GM23338 (cell line): Measurements from ENCODE around the gene PHLDB2. TPM values are rescaled to one million over a fixed set of nuclear protein-coding genes. Genes with fewer than 3 reads are reported as not detected.

Experiments used
- ATAC-seq: fragments of 200-7000 bp; cut with Tn5 transposase; 3 replicates; pipeline ENCODE4 v1.9.1; 2020
- DNase-seq: peaks from one replicate; pipeline ENCODE4 v3.0.0-alpha.2; 2015; ENCODE audit warnings: low spot score
- H2AFZ ChIP-seq: fragments of 200-600 bp; sonication (generic); 2 replicates; pipeline ENCODE4 v1.8.0; 2016; ENCODE audit warnings: antibody characterized with exemption, mild to moderate bottlenecking, moderate library complexity
- H3F3A ChIP-seq: fragments of 200-600 bp; sonication (generic); replicated peaks from 2 replicates; pipeline ENCODE4 v1.8.0; 2017; ENCODE audit warnings: antibody characterized with exemption, mixed run types, low read depth
- H3K27ac ChIP-seq: fragments of 200-600 bp; sonication (generic); 2 replicates; pipeline ENCODE4 v1.6.1; 2016; ENCODE audit warnings: low read depth
- H3K27me3 ChIP-seq: fragments of 200-600 bp; sonication (generic); 2 replicates; pipeline ENCODE4 v1.8.0; 2016; ENCODE audit warnings: mild to moderate bottlenecking, mixed run types, moderate library complexity; ENCODE audit not compliant: insufficient read depth
- H3K36me3 ChIP-seq: fragments of 200-600 bp; sonication (generic); 2 replicates; pipeline ENCODE4 v1.8.0; 2016; ENCODE audit warnings: mild to moderate bottlenecking; ENCODE audit not compliant: insufficient read depth
- H3K4me1 ChIP-seq: fragments of 200-600 bp; sonication (generic); 2 replicates; pipeline ENCODE4 v1.8.0; 2016; ENCODE audit warnings: mild to moderate bottlenecking, moderate library complexity; ENCODE audit not compliant: insufficient read depth
- H3K4me2 ChIP-seq: fragments of 200-600 bp; sonication (generic); 2 replicates; pipeline ENCODE4 v1.7.1; 2017; ENCODE audit warnings: mixed run types
- H3K4me3 ChIP-seq: fragments of 200-600 bp; sonication (generic); 2 replicates; pipeline ENCODE4 v1.6.1; 2016; ENCODE audit warnings: mixed run types
- H3K79me2 ChIP-seq: fragments of 200-600 bp; sonication (generic); replicated peaks from 2 replicates; pipeline ENCODE4 v1.8.0; 2017; ENCODE audit warnings: mild to moderate bottlenecking; ENCODE audit not compliant: insufficient read depth
- H3K9me2 ChIP-seq: fragments of 200-600 bp; sonication (generic); 2 replicates; pipeline ENCODE4 v1.8.0; 2017; ENCODE audit not compliant: insufficient read depth
- H4K20me1 ChIP-seq: fragments of 200-600 bp; sonication (generic); replicated peaks from 2 replicates; pipeline ENCODE4 v1.8.0; 2017; ENCODE audit warnings: mild to moderate bottlenecking; ENCODE audit not compliant: insufficient read depth
- H3K27ac Mint-ChIP-seq: 2 replicates; pipeline ENCODE4 v1.8.0; 2020; ENCODE audit warnings: inconsistent platforms, mild to moderate bottlenecking, moderate library complexity, mixed read lengths
- H3K27me3 Mint-ChIP-seq: 3 replicates; pipeline ENCODE4 v1.8.0; 2022; ENCODE audit warnings: low read depth, mild to moderate bottlenecking, moderate library complexity, mixed read lengths, inconsistent platforms; ENCODE audit not compliant: insufficient read depth, poor library complexity
- H3K36me3 Mint-ChIP-seq: 3 replicates; pipeline ENCODE4 v1.8.0; 2021; ENCODE audit warnings: low read depth, mild to moderate bottlenecking, inconsistent platforms, moderate library complexity, mixed read lengths
- H3K4me1 Mint-ChIP-seq: 3 replicates; pipeline ENCODE4 v1.8.0; 2020; ENCODE audit warnings: mild to moderate bottlenecking, inconsistent platforms, mixed read lengths
- H3K4me3 Mint-ChIP-seq: 3 replicates; pipeline ENCODE4 v1.8.0; 2021; ENCODE audit warnings: moderate library complexity, mild to moderate bottlenecking, inconsistent platforms, mixed read lengths
- H3K9me3 Mint-ChIP-seq: 3 replicates; pipeline ENCODE4 v1.8.0; 2020; ENCODE audit warnings: moderate library complexity, mild to moderate bottlenecking, inconsistent platforms, mixed read lengths
- CREB1 ChIP-seq: fragments of 250-450 bp; sonication (Bioruptor Pico); IDR thresholded peaks from 2 replicates; pipeline ENCODE4 v1.5.0; 2020; ENCODE audit warnings: low read depth, mild to moderate bottlenecking, moderate library complexity
- CTCF ChIP-seq, 2 experiments: fragments of 200-600 bp in 1 of 2; sonication (generic) in 1 of 2; conservative IDR thresholded peaks; 2 replicates each; pipeline versions ENCODE4 v1.5.1 to v1.6.1; 2016 to 2017; ENCODE audit warnings: antibody characterized with exemption in 2 of 2, low read depth in 2 of 2, mild to moderate bottlenecking in 2 of 2, moderate library complexity in 1 of 2
- EZH2phosphoT487 ChIP-seq: fragments of 200-600 bp; sonication (generic); IDR thresholded peaks from one replicate; pipeline ENCODE4 v1.8.1; 2018; ENCODE audit warnings: antibody characterized with exemption; ENCODE audit not compliant: unreplicated experiment
- JUNB ChIP-seq: IDR thresholded peaks from one replicate; pipeline ENCODE4 v1.6.1; 2016; ENCODE audit warnings: antibody characterized with exemption; ENCODE audit not compliant: unreplicated experiment
- NANOG ChIP-seq: IDR thresholded peaks from 2 replicates; pipeline ENCODE4 v1.6.1; 2016; ENCODE audit warnings: antibody characterized with exemption, borderline replicate concordance
- STAT1 ChIP-seq: IDR thresholded peaks from one replicate; pipeline ENCODE4 v1.6.1; 2016; ENCODE audit warnings: antibody characterized with exemption; ENCODE audit not compliant: unreplicated experiment
- ZNF114 ChIP-seq: fragments of 250-450 bp; sonication (Bioruptor Pico); IDR thresholded peaks from 2 replicates; pipeline ENCODE4 v1.5.0; 2020; ENCODE audit warnings: mild to moderate bottlenecking, moderate library complexity
- ZNF331 ChIP-seq: fragments of 250-450 bp; sonication (Bioruptor Pico); IDR thresholded peaks from 2 replicates; pipeline ENCODE4 v1.5.0; 2020; ENCODE audit warnings: low read depth, mild to moderate bottlenecking, moderate library complexity
- polyA plus RNA-seq: library from polyadenylated mRNA; unstranded; fragments of >200 nt; fragmentation: Nextera tagmentation; extraction: Ambion mirVana; gene quantifications from 2 replicates; pipeline ENCODE4 v1.2.1, GENCODE V29; 2016
- total RNA-seq: library from RNA; depleted of rRNA; stranded (reverse); fragments of >200 nt; shearing (Covaris generic); gene quantifications from 2 replicates; pipeline ENCODE4 v1.2.3, GENCODE V29; 2014
- TF ChIP-seq, protein P1 (sequence below): IDR thresholded peaks from one replicate; pipeline ENCODE4 v1.6.1; 2018; ENCODE audit warnings: antibody characterized with exemption; ENCODE audit not compliant: unreplicated experiment
- TF ChIP-seq, protein P2 (sequence below): IDR thresholded peaks from 2 replicates; pipeline ENCODE4 v1.6.1; 2016; ENCODE audit warnings: antibody characterized with exemption

Gene PHLDB2
- total and polyA plus RNA-seq, 2 experiments from 2014 or later, result 19.5 to 33.7 TPM

GRCh38 chr3:111846717-111847116, 12.3 kb upstream of the PHLDB2 start:
- Histone ChIP-seq H3K4me1 (no peaks in the 10 kb centered on the region), H3K4me2 (no peak overlapping the region), H3K36me3 (no peaks in the 10 kb centered on the region), H3K27me3 (no peaks in the 10 kb centered on the region), H4K20me1 (no peaks in the 10 kb centered on the region), H3K27ac (no peak overlapping the region), H3K4me3 (no peak overlapping the region), H3F3A (no peaks in the 10 kb centered on the region), H3K79me2 (no peaks in the 10 kb centered on the region), H3K9me2 (no peaks in the 10 kb centered on the region), H2AFZ (no peak overlapping the region)
- Mint-ChIP-seq H3K27ac (no peak overlapping the region), H3K36me3 (no peaks in the 10 kb centered on the region), H3K4me1 (peaks cover 17% of the 10 kb centered on the region), H3K9me3 (no peaks in the 10 kb centered on the region), H3K27me3 (no peaks in the 10 kb centered on the region), H3K4me3 (no peak overlapping the region)
- TF ChIP-seq, protein P1, sequence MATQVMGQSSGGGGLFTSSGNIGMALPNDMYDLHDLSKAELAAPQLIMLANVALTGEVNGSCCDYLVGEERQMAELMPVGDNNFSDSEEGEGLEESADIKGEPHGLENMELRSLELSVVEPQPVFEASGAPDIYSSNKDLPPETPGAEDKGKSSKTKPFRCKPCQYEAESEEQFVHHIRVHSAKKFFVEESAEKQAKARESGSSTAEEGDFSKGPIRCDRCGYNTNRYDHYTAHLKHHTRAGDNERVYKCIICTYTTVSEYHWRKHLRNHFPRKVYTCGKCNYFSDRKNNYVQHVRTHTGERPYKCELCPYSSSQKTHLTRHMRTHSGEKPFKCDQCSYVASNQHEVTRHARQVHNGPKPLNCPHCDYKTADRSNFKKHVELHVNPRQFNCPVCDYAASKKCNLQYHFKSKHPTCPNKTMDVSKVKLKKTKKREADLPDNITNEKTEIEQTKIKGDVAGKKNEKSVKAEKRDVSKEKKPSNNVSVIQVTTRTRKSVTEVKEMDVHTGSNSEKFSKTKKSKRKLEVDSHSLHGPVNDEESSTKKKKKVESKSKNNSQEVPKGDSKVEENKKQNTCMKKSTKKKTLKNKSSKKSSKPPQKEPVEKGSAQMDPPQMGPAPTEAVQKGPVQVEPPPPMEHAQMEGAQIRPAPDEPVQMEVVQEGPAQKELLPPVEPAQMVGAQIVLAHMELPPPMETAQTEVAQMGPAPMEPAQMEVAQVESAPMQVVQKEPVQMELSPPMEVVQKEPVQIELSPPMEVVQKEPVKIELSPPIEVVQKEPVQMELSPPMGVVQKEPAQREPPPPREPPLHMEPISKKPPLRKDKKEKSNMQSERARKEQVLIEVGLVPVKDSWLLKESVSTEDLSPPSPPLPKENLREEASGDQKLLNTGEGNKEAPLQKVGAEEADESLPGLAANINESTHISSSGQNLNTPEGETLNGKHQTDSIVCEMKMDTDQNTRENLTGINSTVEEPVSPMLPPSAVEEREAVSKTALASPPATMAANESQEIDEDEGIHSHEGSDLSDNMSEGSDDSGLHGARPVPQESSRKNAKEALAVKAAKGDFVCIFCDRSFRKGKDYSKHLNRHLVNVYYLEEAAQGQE, result no peak
- TF ChIP-seq CREB1 (CRISPR knock-in tag) (no peak), STAT1 (no peak), NANOG (no peak), ZNF114 (CRISPR knock-in tag) (no peak), JUNB (no peak), CTCF (conservative IDR thresholded peaks at IDR 0.05; ENCODE audit: low read depth in 2 of 2) (no peak), ZNF331 (CRISPR knock-in tag) (no peak)
- TF ChIP-seq, protein P2, sequence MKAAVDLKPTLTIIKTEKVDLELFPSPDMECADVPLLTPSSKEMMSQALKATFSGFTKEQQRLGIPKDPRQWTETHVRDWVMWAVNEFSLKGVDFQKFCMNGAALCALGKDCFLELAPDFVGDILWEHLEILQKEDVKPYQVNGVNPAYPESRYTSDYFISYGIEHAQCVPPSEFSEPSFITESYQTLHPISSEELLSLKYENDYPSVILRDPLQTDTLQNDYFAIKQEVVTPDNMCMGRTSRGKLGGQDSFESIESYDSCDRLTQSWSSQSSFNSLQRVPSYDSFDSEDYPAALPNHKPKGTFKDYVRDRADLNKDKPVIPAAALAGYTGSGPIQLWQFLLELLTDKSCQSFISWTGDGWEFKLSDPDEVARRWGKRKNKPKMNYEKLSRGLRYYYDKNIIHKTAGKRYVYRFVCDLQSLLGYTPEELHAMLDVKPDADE, result no peak
- DNase-seq (no peak), ATAC-seq (no peak)

DNA sequence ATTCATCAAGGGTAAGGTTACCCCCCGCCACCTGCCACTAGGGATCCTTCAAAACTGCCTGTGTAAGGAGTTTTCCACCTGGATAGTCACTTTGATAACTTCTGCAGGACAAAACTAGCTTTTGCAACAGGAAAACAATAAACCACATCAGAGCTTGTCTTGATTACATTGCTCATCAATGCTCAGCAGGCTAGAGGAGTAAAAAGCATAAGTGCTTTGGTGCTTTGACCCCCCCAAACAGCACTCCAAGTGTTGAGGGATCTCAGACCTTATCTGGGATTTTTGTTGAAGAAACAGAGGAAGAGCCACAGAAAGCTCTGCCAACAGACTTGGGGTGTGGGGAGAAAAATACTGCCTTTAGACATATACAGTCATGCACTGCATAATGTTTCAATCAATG, 10.8 kb upstream of the PHLDB2 start:
- ATAC-seq (no peak), DNase-seq (no peak)
- Histone ChIP-seq H3K79me2 (no peaks in the 10 kb centered on the region), H3K4me1 (no peaks in the 10 kb centered on the region), H3K36me3 (no peaks in the 10 kb centered on the region), H3K9me2 (no peaks in the 10 kb centered on the region), H3K4me3 (no peak overlapping the region), H3K27me3 (no peaks in the 10 kb centered on the region), H3F3A (no peaks in the 10 kb centered on the region), H4K20me1 (no peaks in the 10 kb centered on the region), H3K4me2 (no peak overlapping the region), H2AFZ (no peak overlapping the region), H3K27ac (no peak overlapping the region)
- Mint-ChIP-seq H3K27me3 (no peaks in the 10 kb centered on the region), H3K4me3 (no peak overlapping the region), H3K36me3 (no peaks in the 10 kb centered on the region), H3K27ac (no peak overlapping the region), H3K4me1 (peaks cover 23% of the 10 kb centered on the region), H3K9me3 (no peaks in the 10 kb centered on the region)
- TF ChIP-seq, protein P2, result no peak
- TF ChIP-seq JUNB (no peak), CREB1 (CRISPR knock-in tag) (no peak), EZH2phosphoT487 (no peak), CTCF (conservative IDR thresholded peaks at IDR 0.05; ENCODE audit: low read depth in 2 of 2) (no peak)
